Mucosa of stomach (tissue), 1 donor: ENCODE results near the gene HEATR5B.

ENCODE experiments used
- H3K27me3 ChIP-seq: one replicate; pipeline ENCODE4 v1.7.0; 2013; ENCODE audit warnings: mild to moderate bottlenecking, low read length; ENCODE audit not compliant: control insufficient read depth, insufficient read depth
- H3K36me3 ChIP-seq: one replicate; pipeline ENCODE4 v1.7.0; 2013; ENCODE audit warnings: low read length; ENCODE audit not compliant: control insufficient read depth, insufficient read depth
- H3K4me1 ChIP-seq: one replicate; pipeline ENCODE4 v1.7.0; 2013; ENCODE audit warnings: mild to moderate bottlenecking, low read length; ENCODE audit not compliant: control insufficient read depth, insufficient read depth
- H3K4me3 ChIP-seq: one replicate; pipeline ENCODE4 v1.7.0; 2013; ENCODE audit warnings: low read length
- H3K9ac ChIP-seq: one replicate; pipeline ENCODE4 v1.7.0; 2013; ENCODE audit warnings: mild to moderate bottlenecking, low read length, moderate library complexity
- H3K9me3 ChIP-seq: one replicate; pipeline ENCODE4 v1.7.0; 2013; ENCODE audit warnings: mild to moderate bottlenecking, low read length, moderate library complexity; ENCODE audit not compliant: control insufficient read depth
- donor health status: Pancreatic carcinoma.

Gene HEATR5B

DNA sequence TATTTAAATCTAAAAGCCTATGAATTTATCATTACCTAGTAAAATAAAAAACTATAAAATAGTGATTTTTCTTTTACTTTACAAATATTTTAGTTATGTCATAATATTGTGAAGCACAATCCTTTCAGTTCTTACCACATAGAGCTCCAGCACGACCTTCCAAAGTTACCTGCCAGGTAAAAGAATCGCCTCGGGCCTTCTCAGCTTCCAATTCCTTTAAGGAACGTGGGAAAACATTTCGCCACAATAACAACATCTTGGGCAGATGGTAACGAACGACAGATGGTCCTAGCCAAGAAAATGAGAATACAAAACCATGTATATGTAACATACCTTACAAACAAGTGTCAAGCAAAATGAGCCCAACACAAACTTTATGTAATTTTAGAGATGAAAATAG lies 23.7 kb downstream of the HEATR5B start:
- Histone ChIP-seq H3K27me3 (no peaks in the 10 kb centered on the region), H3K9me3 (no peaks in the 10 kb centered on the region), H3K4me1 (no peaks in the 10 kb centered on the region), H3K4me3 (no peak overlapping the region), H3K36me3 (peaks cover 5% of the 10 kb centered on the region), H3K9ac (no peak overlapping the region)

DNA sequence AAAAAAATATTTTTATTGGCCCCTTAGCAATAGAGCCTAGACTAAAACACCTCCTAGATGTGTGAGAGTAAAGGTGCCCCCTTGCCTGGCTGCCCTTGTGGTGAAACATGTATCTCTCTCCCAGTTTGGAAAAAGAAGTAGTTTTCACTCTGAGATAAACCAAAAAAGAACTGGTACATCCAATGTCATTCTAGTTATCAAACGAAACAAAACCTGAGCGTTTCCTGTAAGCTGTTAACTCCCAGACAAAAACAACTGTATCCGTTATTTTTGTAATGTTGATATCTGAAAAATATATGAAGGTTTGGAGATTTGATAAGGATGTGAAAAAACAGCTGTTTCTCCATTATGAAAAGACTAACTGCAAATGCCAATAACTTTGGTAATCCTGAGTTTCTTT lies 24.3 kb downstream of the HEATR5B start:
- no peak overlapping the region for H3K9ac ChIP-seq
- peaks cover 5% of the 10 kb centered on the region for H3K36me3 ChIP-seq
- no peaks in the 10 kb centered on the region for H3K4me1 ChIP-seq
- no peaks in the 10 kb centered on the region for H3K9me3 ChIP-seq
- no peaks in the 10 kb centered on the region for H3K27me3 ChIP-seq
- no peak overlapping the region for H3K4me3 ChIP-seq

DNA sequence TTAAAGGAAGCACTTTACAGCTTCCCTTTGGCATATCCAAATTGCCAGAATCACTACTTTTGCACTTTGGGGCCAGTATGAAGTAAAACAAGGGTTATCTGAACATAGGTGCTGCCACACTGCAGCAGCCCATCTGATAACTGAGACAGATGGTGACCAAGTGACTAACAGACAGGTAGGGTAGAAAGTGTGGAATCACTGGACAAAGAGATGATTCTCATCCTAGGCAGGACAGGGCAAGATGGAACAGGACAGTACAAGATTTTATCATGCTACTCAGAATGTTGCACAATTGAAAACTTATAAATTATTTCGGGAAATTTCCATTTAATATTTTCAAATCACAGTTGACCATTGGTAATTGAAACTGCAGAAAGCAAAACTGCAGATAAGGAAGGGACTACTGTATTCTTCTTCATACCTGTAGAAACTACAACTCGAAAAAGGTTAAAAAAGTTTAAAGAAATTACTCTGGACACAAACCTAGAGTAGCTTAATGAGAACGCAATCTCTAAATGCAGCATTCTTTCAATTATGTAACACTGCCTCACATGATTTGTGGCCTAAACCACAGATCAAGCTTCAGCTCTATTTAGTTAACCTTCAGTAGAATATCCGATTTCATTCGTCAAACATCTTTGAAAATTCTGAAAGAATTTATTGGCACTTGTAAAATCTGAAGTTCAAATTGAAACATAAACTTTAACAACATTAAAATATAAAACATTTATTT lies 31.4 kb downstream of the HEATR5B start:
- Histone ChIP-seq H3K36me3 (no peaks in the 10 kb centered on the region), H3K27me3 (no peaks in the 10 kb centered on the region), H3K9ac (no peak overlapping the region), H3K4me3 (no peak overlapping the region), H3K9me3 (no peaks in the 10 kb centered on the region), H3K4me1 (no peaks in the 10 kb centered on the region)

DNA sequence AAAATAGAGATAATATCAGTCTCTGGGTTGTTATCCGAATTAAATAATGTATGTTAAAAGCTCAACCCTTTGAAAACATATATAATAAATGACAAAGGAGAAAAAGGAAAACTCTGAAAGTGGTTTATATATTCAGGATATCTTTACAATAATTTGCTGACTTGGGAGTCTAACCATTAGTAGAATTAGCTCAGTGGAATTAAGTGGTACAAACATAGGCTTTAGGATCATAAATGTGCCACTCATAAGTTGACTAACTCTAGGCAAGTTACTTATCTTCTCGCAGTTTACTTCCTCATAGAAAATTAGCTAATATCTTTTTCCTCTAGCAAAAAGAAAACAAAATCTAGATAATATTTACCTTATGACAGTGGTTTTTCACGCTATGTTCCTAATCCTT lies 44.6 kb downstream of the HEATR5B start:
- H3K27me3 ChIP-seq = no peaks in the 10 kb centered on the region
- H3K9ac ChIP-seq = no peak overlapping the region
- H3K9me3 ChIP-seq = no peaks in the 10 kb centered on the region
- H3K4me1 ChIP-seq = no peaks in the 10 kb centered on the region
- peaks cover 3% of the 10 kb centered on the region for H3K36me3 ChIP-seq
- no peak overlapping the region for H3K4me3 ChIP-seq

DNA sequence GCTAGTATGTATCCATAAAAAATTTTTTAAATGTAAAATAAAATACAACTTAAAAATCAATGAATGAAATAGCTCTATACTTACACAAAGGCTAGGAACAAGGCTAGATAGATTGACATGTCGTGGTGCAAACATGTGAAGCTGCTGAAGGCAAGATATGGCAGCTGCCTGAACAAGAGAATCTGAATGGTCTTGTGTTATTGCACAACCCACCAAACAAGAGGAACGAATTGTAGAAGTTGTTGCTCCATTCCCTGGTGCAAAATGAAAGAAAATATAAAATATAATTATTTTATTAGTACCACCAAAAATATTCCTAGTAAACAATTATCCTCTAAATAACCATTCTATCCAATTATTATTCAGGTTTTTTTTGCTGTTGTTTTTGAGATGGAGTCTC lies 46.4 kb downstream of the HEATR5B start:
- no peaks in the 10 kb centered on the region for H3K4me1 ChIP-seq
- no peak overlapping the region for H3K9ac ChIP-seq
- no peaks in the 10 kb centered on the region for H3K9me3 ChIP-seq
- peaks cover 3% of the 10 kb centered on the region for H3K36me3 ChIP-seq
- no peak overlapping the region for H3K4me3 ChIP-seq
- H3K27me3 ChIP-seq = no peaks in the 10 kb centered on the region

DNA sequence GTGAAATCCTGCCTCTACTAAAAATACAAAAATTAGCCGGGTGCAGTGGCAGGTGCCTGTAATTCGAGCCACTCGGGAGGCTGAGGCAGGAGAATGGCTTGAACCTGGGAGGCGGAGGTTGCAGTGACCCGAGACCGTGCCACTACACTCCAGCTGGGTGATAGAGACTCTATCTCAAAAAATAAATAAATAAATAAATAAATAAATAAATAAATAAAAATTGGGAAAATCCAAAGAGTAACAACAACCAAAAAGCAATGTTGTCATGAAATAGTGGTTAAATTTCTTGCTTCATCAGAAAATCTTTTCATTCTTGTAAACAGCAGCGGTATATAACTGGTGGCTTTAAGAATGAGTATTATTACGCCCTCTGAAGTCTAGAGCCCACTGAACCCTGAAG lies 54.4 kb downstream of the HEATR5B start:
- H3K4me1 ChIP-seq = no peaks in the 10 kb centered on the region
- H3K9me3 ChIP-seq = no peaks in the 10 kb centered on the region
- H3K36me3 ChIP-seq = peaks cover 5% of the 10 kb centered on the region
- no peak overlapping the region for H3K9ac ChIP-seq
- no peak overlapping the region for H3K4me3 ChIP-seq
- H3K27me3 ChIP-seq = no peaks in the 10 kb centered on the region

DNA sequence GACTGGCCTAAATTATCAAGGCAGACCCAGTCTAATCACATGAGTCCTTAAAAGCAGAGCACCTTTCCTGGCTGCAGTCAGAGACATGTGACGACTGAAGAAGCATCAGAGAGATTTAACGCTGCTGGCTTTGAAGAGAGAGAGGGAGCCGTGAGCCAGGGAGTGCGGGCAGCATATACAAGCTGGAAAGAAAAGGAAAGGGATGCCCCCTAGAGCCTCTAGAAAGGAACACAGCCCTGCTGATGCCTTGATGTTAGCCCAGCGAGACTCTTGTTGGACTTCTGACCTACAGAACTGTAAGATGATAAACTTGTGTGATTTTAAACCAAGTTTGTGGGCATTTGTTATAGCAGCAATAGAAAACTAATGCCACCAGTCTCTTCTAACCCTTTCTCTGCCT lies 58.1 kb downstream of the HEATR5B start:
- Histone ChIP-seq H3K36me3 (peaks cover 5% of the 10 kb centered on the region), H3K27me3 (no peaks in the 10 kb centered on the region), H3K9me3 (no peaks in the 10 kb centered on the region), H3K9ac (no peak overlapping the region), H3K4me3 (no peak overlapping the region), H3K4me1 (no peaks in the 10 kb centered on the region)

DNA sequence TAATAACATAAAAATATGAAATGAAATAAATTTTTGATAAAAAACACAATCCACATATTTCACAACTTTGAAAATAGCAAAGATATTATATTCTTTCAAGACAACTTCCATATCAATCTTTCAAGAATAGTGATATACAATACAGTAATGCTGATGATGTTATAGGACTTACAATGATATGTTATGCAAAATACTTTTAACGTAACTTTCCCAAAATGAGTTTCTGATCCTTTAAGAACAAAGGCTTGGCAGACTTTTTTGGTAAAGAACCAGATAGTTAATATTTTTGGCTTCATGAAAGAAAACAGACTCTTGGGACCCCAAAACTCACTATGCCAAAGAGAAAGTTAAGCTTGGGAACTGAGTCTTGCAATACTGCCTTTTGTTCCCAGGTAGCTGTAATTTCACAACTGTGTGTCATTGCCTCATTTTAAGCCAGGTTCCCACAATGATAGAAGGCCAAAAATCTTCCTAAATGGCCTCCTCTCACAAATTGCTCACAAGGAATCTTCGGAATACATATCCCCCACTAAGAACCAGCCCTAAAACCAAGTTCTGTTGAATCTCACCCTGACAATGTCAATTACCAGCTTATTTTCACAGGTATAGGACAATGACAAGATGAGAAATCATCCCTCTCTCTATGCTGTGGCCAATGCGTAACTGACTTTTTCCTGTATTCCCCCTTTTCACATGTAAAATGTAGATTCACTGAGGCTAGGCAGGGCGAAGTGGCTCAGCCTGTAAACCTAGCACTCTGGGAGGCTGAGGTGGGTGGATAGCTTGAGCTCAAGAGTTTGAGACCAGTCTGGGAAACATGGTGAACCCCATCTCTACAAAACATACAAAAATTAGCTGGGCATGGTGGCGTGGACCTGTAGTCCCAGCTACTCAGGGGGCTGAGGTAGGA lies 63.0 kb downstream of the HEATR5B start:
- no peaks in the 10 kb centered on the region for H3K9me3 ChIP-seq
- no peak overlapping the region for H3K4me3 ChIP-seq
- no peaks in the 10 kb centered on the region for H3K27me3 ChIP-seq
- H3K4me1 ChIP-seq = no peaks in the 10 kb centered on the region
- no peaks in the 10 kb centered on the region for H3K36me3 ChIP-seq
- H3K9ac ChIP-seq = no peak overlapping the region

DNA sequence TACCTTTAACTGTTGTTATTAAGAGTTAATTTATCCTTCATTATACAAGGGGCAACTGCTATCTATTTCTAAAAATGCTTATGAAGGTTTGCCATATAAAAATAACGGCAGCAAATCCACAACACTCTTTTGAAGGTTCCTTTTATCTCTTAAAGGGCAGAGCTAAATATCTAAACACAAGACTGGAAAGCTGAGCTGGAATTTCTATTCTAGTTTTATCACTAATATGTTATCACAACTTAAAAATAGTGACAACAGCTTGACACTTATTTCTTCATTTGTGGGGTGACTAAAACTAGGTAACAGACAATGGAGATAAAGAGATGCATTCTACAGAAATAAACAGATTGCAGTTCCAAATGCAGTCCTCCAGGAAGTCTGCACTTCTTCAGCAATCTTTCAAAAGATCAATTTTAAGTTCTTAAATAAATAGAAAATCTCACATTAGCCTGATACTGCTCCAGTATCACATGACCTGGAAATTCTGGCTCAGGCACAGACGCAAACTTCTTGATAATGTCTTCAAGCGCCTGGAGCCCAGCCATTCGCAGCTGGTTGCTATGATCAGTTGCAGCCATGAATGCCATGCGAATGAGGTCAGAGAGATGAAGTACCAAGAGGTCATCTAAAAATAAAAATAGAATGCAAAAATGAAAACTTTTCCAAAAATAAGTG lies 63.8 kb downstream of the HEATR5B start:
- Histone ChIP-seq H3K9ac (no peak overlapping the region), H3K36me3 (no peaks in the 10 kb centered on the region), H3K4me1 (no peaks in the 10 kb centered on the region), H3K4me3 (no peak overlapping the region), H3K27me3 (no peaks in the 10 kb centered on the region), H3K9me3 (no peaks in the 10 kb centered on the region)

DNA sequence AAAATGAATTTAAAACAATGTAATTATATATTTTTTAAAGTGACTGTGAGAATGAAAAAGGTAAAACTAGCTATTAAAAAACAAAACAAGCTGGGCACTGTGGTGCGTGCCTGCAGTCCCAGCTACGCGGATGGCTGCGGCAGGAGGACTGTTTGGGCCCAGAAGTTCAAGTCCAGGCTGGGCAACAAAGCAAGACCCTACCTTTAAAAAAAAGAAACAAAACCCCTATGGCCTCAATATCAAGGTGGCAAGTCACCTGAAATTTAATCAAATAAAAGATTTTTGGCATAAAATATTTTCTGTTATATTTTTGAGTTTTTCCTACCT lies 70.9 kb downstream of the HEATR5B start:
- Histone ChIP-seq H3K4me1 (no peaks in the 10 kb centered on the region), H3K9me3 (no peaks in the 10 kb centered on the region), H3K9ac (no peak overlapping the region), H3K4me3 (no peak overlapping the region), H3K27me3 (no peaks in the 10 kb centered on the region), H3K36me3 (no peaks in the 10 kb centered on the region)

DNA sequence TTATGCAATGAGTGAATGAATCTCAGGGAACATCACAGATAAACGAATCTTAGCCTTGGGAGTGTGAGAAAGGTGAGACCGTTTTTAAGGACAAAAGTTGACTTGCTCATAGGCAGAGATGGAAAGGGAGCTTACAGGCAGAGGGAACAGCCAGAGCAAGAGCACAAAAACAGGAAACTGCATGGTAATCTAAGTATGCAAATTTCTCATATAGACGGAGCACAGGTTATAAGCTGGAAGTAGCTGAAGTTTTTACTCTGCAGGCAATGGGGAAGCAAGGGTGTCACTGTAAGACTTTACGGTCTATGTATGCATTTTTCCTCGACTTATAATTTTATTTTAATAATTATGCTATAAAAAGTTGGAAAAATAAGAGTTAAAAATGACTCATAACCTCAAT lies 73.0 kb downstream of the HEATR5B start:
- no peaks in the 10 kb centered on the region for H3K9me3 ChIP-seq
- no peak overlapping the region for H3K4me3 ChIP-seq
- no peak overlapping the region for H3K9ac ChIP-seq
- no peaks in the 10 kb centered on the region for H3K36me3 ChIP-seq
- H3K27me3 ChIP-seq = no peaks in the 10 kb centered on the region
- no peaks in the 10 kb centered on the region for H3K4me1 ChIP-seq
